ENCODE measurements around the gene DCC.
"Not testable (repeated sequence)": the region's sequence is repeated elsewhere in the genome, so short reads cannot be mapped to it uniquely, and the experiment has no call there.

DCC gene

GRCh38 chr18:53387581-53387980 lies 1047.6 kb downstream of the DCC start:
- DNase-seq (ENCODE audit: low spot score): no peak

- DNase-seq (ENCODE audit: low spot score): no peak
Observed at GRCh38 chr18:53402670-53403069, 1062.7 kb downstream of the DCC start.

- no peak for DNase-seq (ENCODE audit: low spot score)
Observed at GRCh38 chr18:53408271-53408670, 1068.3 kb downstream of the DCC start.

GRCh38 chr18:53411511-53411910 lies 1071.5 kb downstream of the DCC start:
- no peak for DNase-seq (ENCODE audit: low spot score)

GRCh38 chr18:53417003-53417402 lies 1077.0 kb downstream of the DCC start:
- DNase-seq (ENCODE audit: low spot score): no peak

DNA sequence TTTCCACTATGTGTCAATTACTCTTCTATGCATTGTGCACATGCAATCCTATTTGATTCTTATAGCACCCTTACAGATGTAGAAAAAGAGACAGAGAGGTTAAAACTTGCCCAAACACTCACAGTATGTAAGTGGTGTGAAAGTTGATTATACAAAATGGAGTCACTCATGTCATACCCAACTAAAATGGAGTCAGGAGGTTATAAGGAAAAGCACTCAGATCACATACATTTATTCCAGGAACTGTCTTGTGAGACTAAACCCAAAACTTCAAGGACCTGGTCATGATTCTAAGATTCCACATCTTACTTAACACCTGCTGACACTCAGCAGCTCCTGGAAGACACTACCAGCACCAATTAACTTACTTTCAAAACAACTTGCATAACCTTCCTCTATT lies 1081.9 kb downstream of the DCC start:
- no peak for DNase-seq (ENCODE audit: low spot score)

- DNase-seq (ENCODE audit: low spot score): no peak
Observed at GRCh38 chr18:53422896-53423295, 1082.9 kb downstream of the DCC start.

GRCh38 chr18:53426666-53427184 lies 1086.7 kb downstream of the DCC start:
- DNase-seq (ENCODE audit: low spot score): no peak

- DNase-seq (ENCODE audit: low spot score): no peak
Observed at GRCh38 chr18:53441761-53442414, 1101.9 kb downstream of the DCC start.

GRCh38 chr18:53442415-53442783 lies 1102.4 kb downstream of the DCC start:
- no peak for DNase-seq (ENCODE audit: low spot score)

DNA sequence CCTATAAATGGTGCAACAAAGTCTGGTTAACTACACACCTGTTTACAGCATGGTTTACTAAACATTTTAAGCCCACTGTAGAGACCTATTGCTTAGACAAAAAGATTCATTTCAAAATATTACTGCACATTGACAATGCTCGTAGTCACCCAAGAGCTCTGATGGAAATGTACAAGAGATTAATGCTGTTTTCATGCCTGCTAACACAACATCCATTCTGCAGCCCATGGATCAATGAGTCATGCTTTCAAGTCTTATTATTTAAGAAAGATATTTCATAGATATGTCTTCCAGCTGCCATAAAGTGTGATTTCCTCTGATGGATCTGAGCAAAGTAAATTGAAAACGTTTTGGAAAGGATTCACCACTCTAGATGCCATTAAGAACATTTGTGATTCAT lies 1103.3 kb downstream of the DCC start:
- DNase-seq (ENCODE audit: low spot score): no peak

DNA sequence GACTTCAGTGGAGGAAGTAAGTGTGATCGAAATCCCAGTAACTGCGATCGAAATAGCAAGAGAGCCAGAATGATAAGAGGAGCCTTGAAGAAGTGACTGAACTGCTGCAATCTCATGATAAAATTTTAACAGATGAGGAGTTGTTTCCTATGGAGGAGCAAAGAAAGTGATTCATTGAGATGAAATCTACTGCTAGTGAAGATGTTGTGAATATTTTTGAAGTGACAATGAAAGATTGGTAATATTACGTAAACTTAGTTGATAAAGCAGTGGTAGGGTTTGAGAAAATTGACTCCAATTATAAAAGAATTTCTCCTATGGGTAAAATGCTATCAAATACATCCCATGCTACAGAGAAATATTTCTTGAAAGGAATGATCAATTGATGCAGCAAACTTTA lies 1103.8 kb downstream of the DCC start:
- no peak for DNase-seq (ENCODE audit: low spot score)

DNA sequence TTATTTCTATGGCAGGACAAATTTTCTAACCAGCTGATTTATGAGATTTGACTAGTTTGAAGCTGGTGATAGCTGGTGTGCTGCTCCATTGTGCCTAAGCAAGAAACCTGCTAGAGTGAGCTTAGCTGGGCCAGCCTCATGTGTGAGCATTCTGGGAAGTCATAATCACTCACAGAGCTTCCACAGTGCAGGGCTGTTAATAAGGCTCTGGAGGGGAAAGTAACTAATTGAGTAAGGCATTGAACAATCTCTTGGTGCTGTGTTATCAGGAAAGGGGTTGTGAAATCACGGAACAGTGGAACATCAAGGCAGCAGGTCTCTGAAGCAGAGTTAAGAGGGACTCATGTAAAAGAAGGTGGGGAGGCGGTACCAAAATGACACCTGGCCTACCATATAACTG lies 1111.9 kb downstream of the DCC start:
- DNase-seq (ENCODE audit: low spot score): no peak

DNA sequence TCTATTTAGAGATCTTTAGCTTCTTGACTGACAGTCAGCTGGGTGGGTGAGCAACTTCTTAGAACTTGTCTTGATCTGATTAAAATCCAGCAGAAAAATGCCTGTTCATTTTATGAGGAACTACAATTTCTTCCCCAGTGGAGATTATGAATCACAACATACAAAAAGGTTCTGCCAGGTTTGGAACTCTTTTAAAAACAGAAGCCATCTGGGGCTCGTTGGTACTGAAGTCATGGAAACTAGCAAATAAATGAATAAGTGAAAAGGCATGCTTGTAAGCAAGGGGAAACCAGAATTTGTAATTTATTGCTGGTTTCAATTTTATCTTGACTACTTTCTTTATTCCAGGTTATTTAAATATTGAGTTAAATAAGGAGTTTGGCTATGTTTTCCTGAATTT lies 1117.1 kb downstream of the DCC start:
- no peak for DNase-seq (ENCODE audit: low spot score)

GRCh38 chr18:53458268-53458667 lies 1118.3 kb downstream of the DCC start:
- no peak for DNase-seq (ENCODE audit: low spot score)

GRCh38 chr18:53458944-53459580 lies 1119.1 kb downstream of the DCC start:
- no peak for DNase-seq (ENCODE audit: low spot score)

GRCh38 chr18:53467756-53468155 lies 1127.8 kb downstream of the DCC start:
- no peak for DNase-seq (ENCODE audit: low spot score)

- not testable (repeated sequence) for DNase-seq (ENCODE audit: low spot score)
Observed at GRCh38 chr18:53468173-53468572, 1128.2 kb downstream of the DCC start.

DNA sequence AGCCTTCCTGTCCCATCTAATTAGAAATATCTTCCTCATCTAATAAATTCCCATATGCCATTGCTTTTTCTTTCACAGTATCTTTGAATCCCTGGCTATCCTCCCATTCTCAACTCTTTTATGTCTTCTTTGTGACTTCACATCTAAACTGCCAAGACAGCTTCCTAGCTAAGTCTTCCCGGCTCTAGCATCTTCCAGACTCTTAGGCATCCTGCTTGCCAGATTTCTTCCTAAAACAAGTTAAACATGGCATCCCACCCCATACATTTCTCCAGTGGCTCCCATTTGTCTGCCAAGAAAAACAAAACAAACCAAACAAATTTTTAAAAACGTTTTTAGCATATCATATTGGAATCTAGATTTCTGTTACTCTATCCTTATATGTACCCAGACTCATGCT lies 1132.5 kb downstream of the DCC start:
- no peak for DNase-seq (ENCODE audit: low spot score)

DNA sequence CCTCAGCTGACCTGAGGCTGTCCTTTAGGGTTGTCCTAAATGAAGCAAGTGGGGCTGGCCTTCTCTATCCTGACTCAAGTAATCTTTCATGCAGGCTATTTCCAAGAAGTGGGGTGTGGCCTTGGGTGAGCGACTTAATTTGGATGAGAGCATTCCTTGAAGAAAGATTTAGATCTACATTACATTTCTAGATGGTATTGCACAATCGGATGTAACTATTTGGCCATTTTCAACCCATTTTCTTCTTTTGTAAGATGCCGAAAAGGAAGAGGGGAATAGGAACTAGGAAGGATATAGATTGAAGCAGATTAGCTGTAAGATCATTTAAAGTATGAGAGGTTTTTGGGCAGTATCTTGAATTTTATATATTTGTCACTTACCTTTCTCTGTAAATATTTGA lies 1138.2 kb downstream of the DCC start:
- no peak for DNase-seq (ENCODE audit: low spot score)

- no peak for DNase-seq (ENCODE audit: low spot score)
Observed at GRCh38 chr18:53486296-53486695, 1146.3 kb downstream of the DCC start.

DNA sequence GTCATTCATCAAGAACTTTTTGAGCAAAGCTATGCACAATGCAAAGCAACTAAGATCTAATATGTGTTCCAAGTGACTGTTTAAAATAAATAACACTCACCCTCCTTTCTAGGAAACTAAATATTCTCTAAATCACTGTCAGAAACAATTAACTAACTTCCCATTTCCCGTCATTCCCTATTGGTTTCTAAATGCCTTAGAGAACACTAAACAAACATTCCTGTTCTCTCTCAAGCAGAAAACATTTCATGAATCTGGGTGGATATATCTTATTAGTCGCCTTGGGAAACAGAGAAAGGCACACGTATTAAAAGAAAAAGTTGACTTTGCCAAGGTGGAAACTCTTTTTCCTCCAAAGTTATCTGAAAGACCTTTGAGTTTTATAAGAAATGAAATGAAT lies 1149.3 kb downstream of the DCC start:
- no peak for DNase-seq (ENCODE audit: low spot score)

- no peak for DNase-seq (ENCODE audit: low spot score)
Observed at GRCh38 chr18:53490019-53490418, 1150.0 kb downstream of the DCC start.

DNA sequence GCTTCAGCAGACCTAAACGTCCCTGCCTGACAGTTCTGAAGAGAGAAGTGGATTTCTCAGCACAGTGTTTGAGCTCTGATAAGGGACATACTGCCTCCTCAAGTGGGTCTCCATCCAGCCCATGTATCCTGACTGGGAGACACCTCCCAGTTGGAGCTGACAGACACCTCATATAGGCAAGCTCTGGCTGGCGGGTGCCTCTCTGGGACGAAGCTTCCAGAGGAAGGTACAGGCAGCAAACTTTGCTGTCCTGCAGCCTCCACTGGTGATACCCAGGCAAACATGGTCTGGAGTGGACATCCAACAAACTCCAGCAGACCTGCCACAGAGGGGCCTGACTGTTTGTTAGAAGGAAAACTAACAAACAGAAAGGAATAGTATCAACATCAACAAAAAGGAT lies 1156.0 kb downstream of the DCC start:
- DNase-seq (ENCODE audit: low spot score): no peak

Data from CD4-positive, alpha-beta T cell treated with Interleukin-6 at 100 ng/mL for 8 hours (primary cell).